Measurements from ENCODE around the gene CLIC5.

GRCh38 chr6:45882671-45883070 lies 133.0 kb downstream of the CLIC5 start:
- TF ChIP-seq CTCF (IDR thresholded peaks at IDR 0.05) (no peak), POLR2A (IDR thresholded peaks at IDR 0.05) (no peak)
